SJCRH30 (cell line): ENCODE measurements around the gene APAF1. TPM values are rescaled to one million over a fixed set of nuclear protein-coding genes. Genes with fewer than 3 reads are reported as not detected.

Source experiments
- DNase-seq, 2 experiments: peaks; one replicate each; pipeline ENCODE4 v3.0.0-alpha.2; 2015 to 2020
- H3K27ac ChIP-seq: fragments of 250-450 bp; sonication (Bioruptor Pico); 2 replicates; pipeline ENCODE4 v1.5.1; 2020; ENCODE audit warnings: mild to moderate bottlenecking, moderate library complexity
- H3K27me3 ChIP-seq: fragments of 250-450 bp; sonication (Bioruptor Pico); 2 replicates; pipeline ENCODE4 v1.5.1; 2020; ENCODE audit warnings: mild to moderate bottlenecking, moderate library complexity
- H3K36me3 ChIP-seq: fragments of 250-450 bp; sonication (Bioruptor Pico); 2 replicates; pipeline ENCODE4 v1.5.1; 2020; ENCODE audit warnings: mild to moderate bottlenecking, moderate library complexity
- H3K4me1 ChIP-seq: fragments of 250-450 bp; sonication (Bioruptor Pico); 2 replicates; pipeline ENCODE4 v1.5.1; 2020; ENCODE audit warnings: mild to moderate bottlenecking, moderate library complexity
- H3K4me3 ChIP-seq: fragments of 250-450 bp; sonication (Bioruptor Pico); 2 replicates; pipeline ENCODE4 v1.5.1; 2020; ENCODE audit warnings: mild to moderate bottlenecking, moderate library complexity
- H3K9me3 ChIP-seq: fragments of 250-450 bp; sonication (Bioruptor Pico); replicated peaks from 2 replicates; pipeline ENCODE4 v1.5.1; 2020; ENCODE audit warnings: mild to moderate bottlenecking, moderate library complexity
- total RNA-seq: library from RNA; depleted of rRNA; stranded (reverse); fragments of >200 nt; shearing (Covaris generic); gene quantifications from 2 replicates; pipeline ENCODE4 v1.2.3, GENCODE V29; 2014

Gene APAF1
- total RNA-seq, 1 experiment from 2014 or later = 47.4 TPM

DNA sequence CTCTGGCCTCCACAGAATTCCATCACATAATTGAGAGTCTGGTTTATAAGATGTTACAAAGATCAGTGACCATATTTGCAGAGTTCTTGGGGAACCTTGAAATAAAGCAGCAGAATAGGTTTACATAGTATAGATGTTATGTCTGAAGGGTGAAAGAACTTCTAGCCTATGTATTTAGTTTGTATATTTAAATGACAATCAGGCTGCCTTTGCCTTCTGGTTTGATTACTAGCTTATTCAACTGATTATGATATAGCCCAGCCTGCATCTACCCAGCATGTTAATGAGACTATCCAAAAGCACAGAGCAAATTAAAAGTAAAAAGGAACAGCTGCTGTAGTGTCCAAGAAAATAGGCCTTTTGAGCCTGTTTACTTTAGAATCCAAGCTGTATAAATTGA is 85.3 kb downstream of the APAF1 start:
- no peak overlapping the region for H3K27ac ChIP-seq
- H3K9me3 ChIP-seq = no peaks in the 10 kb centered on the region
- H3K27me3 ChIP-seq = no peaks in the 10 kb centered on the region
- no peaks in the 10 kb centered on the region for H3K4me1 ChIP-seq
- H3K4me3 ChIP-seq = no peak overlapping the region
- peaks cover 32% of the 10 kb centered on the region; the same call in 1 of the 2 replicates for H3K36me3 ChIP-seq
- no peak for DNase-seq

- peaks cover 12% of the 10 kb centered on the region; the same call in 1 of the 2 replicates for H3K36me3 ChIP-seq
- H3K27me3 ChIP-seq = no peaks in the 10 kb centered on the region
- no peak overlapping the region for H3K4me3 ChIP-seq
- no peaks in the 10 kb centered on the region for H3K4me1 ChIP-seq
- no peak overlapping the region for H3K27ac ChIP-seq
- no peak for DNase-seq
- no peaks in the 10 kb centered on the region for H3K9me3 ChIP-seq
Observed at GRCh38 chr12:98733667-98734350, 88.7 kb downstream of the APAF1 start.

DNA sequence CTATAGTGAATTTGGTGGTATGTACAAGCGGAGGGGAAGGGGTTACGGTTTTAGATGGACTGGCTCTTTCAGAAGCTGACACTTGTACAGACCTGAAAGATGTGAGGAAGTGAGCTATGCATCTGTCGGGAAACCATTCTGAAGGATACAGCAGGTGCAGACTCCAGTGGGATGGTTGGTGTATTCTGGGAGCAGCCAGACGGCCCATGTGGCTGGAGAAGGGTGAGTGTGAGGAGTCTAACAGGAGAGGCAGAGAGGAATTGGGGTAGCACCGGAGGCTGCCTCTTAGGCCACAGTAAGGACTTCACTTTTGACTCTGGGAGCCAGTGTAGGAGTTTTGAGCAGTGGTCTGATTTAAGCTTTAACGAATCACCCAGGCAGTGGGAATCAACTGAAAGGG is 90.7 kb downstream of the APAF1 start:
- DNase-seq = peak in 1 of 2 experiments; percentile 42
- H3K4me1 ChIP-seq = no peaks in the 10 kb centered on the region
- peaks cover 10% of the 10 kb centered on the region; the same call in 1 of the 2 replicates for H3K36me3 ChIP-seq
- H3K9me3 ChIP-seq = no peaks in the 10 kb centered on the region
- H3K27me3 ChIP-seq = no peaks in the 10 kb centered on the region
- no peak overlapping the region for H3K4me3 ChIP-seq
- no peak overlapping the region for H3K27ac ChIP-seq

- DNase-seq = no peak
- no peak overlapping the region for H3K4me3 ChIP-seq
- no peak overlapping the region for H3K27ac ChIP-seq
- no peaks in the 10 kb centered on the region for H3K27me3 ChIP-seq
- peaks cover 6% of the 10 kb centered on the region for H3K4me1 ChIP-seq
- peaks cover 5% of the 10 kb centered on the region; the same call in 1 of the 2 replicates for H3K36me3 ChIP-seq
- H3K9me3 ChIP-seq = no peaks in the 10 kb centered on the region
Observed at GRCh38 chr12:98736352-98737321, 91.5 kb downstream of the APAF1 start.

DNA sequence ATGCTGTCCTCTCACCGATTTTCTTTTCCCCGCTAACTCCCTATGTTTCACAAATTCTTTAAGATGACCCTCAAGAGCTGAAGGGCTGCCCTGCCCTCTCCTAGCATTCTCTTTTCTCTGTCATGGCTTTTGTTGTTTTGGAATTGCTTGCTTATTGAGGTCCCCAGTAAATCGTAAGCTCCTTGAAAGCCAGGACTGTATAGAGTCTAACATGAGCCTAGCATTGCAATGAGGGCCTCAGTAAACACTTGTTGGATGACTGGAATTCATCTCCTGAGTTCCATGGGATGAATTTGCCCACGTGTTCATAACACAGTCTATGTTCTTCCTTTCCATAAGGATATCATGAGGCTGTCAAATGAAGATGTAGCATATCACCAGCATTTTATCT is 92.2 kb downstream of the APAF1 start:
- H3K36me3 ChIP-seq = peaks cover 3% of the 10 kb centered on the region; the same call in 1 of the 2 replicates
- DNase-seq = no peak
- H3K9me3 ChIP-seq = no peaks in the 10 kb centered on the region
- no peak overlapping the region for H3K27ac ChIP-seq
- H3K4me1 ChIP-seq = peaks cover 9% of the 10 kb centered on the region
- H3K4me3 ChIP-seq = no peak overlapping the region
- H3K27me3 ChIP-seq = no peaks in the 10 kb centered on the region

GRCh38 chr12:98738002-98738401 is 92.9 kb downstream of the APAF1 start:
- Histone ChIP-seq H3K27me3 (no peaks in the 10 kb centered on the region), H3K9me3 (no peaks in the 10 kb centered on the region), H3K36me3 (no peaks in the 10 kb centered on the region), H3K27ac (no peak overlapping the region), H3K4me1 (peaks cover 9% of the 10 kb centered on the region), H3K4me3 (no peak overlapping the region)
- DNase-seq = no peak

DNA sequence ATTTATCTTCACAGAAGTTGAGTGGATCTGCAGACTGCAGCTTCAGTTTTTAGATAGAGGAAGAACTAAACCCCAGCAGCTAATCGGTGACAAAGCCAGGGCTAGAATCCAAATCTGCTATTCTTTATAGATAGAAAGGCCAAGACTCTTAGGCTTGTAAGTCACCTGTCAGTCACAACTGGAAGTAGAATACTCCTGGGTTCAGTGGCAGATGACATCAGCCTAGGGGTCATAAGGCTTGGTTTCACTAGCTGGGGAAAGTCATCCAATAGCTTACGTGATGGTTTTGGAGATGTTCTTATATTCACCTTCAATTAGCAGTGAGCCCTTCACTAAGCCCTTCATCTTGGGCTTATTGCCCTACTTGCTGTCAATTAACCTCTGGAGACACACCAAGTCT is 93.4 kb downstream of the APAF1 start:
- H3K4me1 ChIP-seq = peaks cover 9% of the 10 kb centered on the region
- H3K9me3 ChIP-seq = no peaks in the 10 kb centered on the region
- no peak overlapping the region for H3K4me3 ChIP-seq
- no peak overlapping the region for H3K27ac ChIP-seq
- no peak for DNase-seq
- no peaks in the 10 kb centered on the region for H3K27me3 ChIP-seq
- no peaks in the 10 kb centered on the region for H3K36me3 ChIP-seq

GRCh38 chr12:98740751-98741150 is 95.7 kb downstream of the APAF1 start:
- no peaks in the 10 kb centered on the region for H3K36me3 ChIP-seq
- no peaks in the 10 kb centered on the region for H3K27me3 ChIP-seq
- H3K4me3 ChIP-seq = no peak overlapping the region
- DNase-seq = no peak
- H3K27ac ChIP-seq = no peak overlapping the region
- peaks cover 9% of the 10 kb centered on the region for H3K4me1 ChIP-seq
- no peaks in the 10 kb centered on the region for H3K9me3 ChIP-seq

- Histone ChIP-seq H3K4me3 (no peak overlapping the region), H3K36me3 (no peaks in the 10 kb centered on the region), H3K27ac (no peak overlapping the region), H3K4me1 (peaks cover 9% of the 10 kb centered on the region), H3K9me3 (no peaks in the 10 kb centered on the region), H3K27me3 (no peaks in the 10 kb centered on the region)
- no peak for DNase-seq
Observed at GRCh38 chr12:98741196-98741555, 96.1 kb downstream of the APAF1 start.

DNA sequence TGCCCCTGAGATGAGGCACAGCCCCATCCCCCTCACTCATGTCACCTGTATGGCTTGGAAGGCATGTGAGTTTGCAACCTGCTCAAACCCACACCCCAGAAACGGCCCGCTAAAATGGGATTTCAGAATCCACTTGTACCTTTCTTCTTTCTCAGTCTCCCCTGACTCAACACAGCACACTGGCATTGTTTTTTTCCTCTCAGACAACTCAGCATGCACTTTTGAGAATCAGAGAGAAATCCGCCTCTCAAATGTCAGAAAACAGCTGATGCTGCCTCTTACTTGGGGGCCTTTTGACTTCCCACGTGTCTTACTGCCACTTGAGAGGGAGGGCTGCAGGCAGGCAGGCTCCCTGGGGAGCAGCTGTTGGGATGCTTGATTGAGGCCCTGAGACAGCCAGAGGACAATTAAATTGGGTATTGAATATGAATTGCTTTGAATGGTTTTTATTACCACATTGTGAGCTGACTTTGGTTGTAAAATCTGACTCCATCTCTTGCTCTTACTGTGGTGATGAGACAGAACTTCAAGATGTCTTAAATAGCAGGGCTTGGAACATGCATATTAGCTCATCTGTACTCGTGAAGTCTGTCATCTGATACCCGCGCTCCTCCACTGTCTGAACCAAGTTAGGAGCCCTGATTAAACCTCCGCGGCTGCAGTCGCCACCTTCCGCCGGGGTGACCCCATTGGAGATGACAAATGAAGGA is 96.6 kb downstream of the APAF1 start:
- Histone ChIP-seq H3K9me3 (no peaks in the 10 kb centered on the region), H3K36me3 (no peaks in the 10 kb centered on the region), H3K27ac (no peak overlapping the region), H3K27me3 (no peaks in the 10 kb centered on the region), H3K4me3 (no peak overlapping the region), H3K4me1 (peaks cover 9% of the 10 kb centered on the region)
- peak; percentile 73 to 84 for DNase-seq

GRCh38 chr12:98743362-98743953 is 98.4 kb downstream of the APAF1 start:
- H3K9me3 ChIP-seq = no peaks in the 10 kb centered on the region
- no peak overlapping the region for H3K27ac ChIP-seq
- peak; percentile 17 to 41 for DNase-seq
- H3K4me1 ChIP-seq = peaks cover 9% of the 10 kb centered on the region
- no peak overlapping the region for H3K4me3 ChIP-seq
- H3K36me3 ChIP-seq = no peaks in the 10 kb centered on the region
- no peaks in the 10 kb centered on the region for H3K27me3 ChIP-seq

DNA sequence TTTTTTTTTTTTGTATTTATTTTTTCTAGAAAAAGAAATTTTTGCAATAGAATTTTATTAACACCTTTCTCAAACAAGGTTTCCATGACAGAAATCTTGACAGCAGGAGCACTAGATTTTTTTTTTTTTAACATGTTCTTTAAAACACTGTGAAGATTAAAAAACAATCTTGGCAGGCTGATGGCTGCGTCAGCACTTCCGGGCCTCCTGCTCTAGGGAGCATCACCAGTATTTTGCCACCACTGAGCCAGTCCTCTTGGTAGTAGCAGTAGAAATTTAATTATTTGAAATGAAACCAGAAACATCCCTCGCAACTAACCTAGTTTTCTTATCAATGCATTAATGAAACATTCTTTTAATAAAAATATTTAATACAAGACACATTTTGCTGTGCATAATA is 99.6 kb downstream of the APAF1 start:
- Histone ChIP-seq H3K27ac (no peak overlapping the region), H3K4me3 (no peak overlapping the region), H3K9me3 (no peaks in the 10 kb centered on the region), H3K36me3 (no peaks in the 10 kb centered on the region), H3K27me3 (no peaks in the 10 kb centered on the region), H3K4me1 (peaks cover 9% of the 10 kb centered on the region)
- no peak for DNase-seq

GRCh38 chr12:98745578-98746391 is 100.7 kb downstream of the APAF1 start:
- Histone ChIP-seq H3K4me1 (peaks cover 9% of the 10 kb centered on the region), H3K27me3 (no peaks in the 10 kb centered on the region), H3K9me3 (no peaks in the 10 kb centered on the region), H3K36me3 (no peaks in the 10 kb centered on the region), H3K4me3 (no peak overlapping the region), H3K27ac (no peak overlapping the region)
- DNase-seq = no peak

- Histone ChIP-seq H3K27ac (no peak overlapping the region), H3K36me3 (no peaks in the 10 kb centered on the region), H3K27me3 (no peaks in the 10 kb centered on the region), H3K9me3 (no peaks in the 10 kb centered on the region), H3K4me3 (no peak overlapping the region), H3K4me1 (0 out of 2 replicates have a peak, but pooled peaks cover 3% of the 10 kb centered on the region)
- DNase-seq = no peak
Observed at GRCh38 chr12:98748463-98748862, 103.4 kb downstream of the APAF1 start.
